HEK293 (cell line): ENCODE data around the gene TUBG2.

ENCODE experiments used
- OSR2 ChIP-seq: fragments of 450-650 bp; formaldehyde crosslinking; IDR thresholded peaks from 2 replicates; pipeline ENCODE4 v1.5.1; 2016; ENCODE audit warnings: missing biosample characterization, missing genetic modification characterization
- SP3 ChIP-seq: fragments of 450-650 bp; formaldehyde crosslinking; IDR thresholded peaks from 2 replicates; pipeline ENCODE4 v1.5.1; 2016; ENCODE audit warnings: missing biosample characterization, missing genetic modification characterization
- YY1 ChIP-seq: fragments of 450-650 bp; formaldehyde crosslinking; IDR thresholded peaks from 2 replicates; pipeline ENCODE4 v1.5.1; 2018; ENCODE audit warnings: missing biosample characterization, missing genetic modification characterization
- YY2 ChIP-seq: fragments of 450-650 bp; formaldehyde crosslinking; IDR thresholded peaks from 2 replicates; pipeline ENCODE4 v1.5.1; 2016; ENCODE audit warnings: missing biosample characterization, missing genetic modification characterization
- ZEB2 ChIP-seq: fragments of 450-650 bp; formaldehyde crosslinking; IDR thresholded peaks from 2 replicates; pipeline ENCODE4 v1.5.1; 2016; ENCODE audit warnings: missing biosample characterization, missing genetic modification characterization
- ZNF132 ChIP-seq: fragments of 450-650 bp; formaldehyde crosslinking; IDR thresholded peaks from 2 replicates; pipeline ENCODE4 v1.5.1; 2017; ENCODE audit warnings: missing biosample characterization, missing genetic modification characterization, borderline replicate concordance
- ZNF133 ChIP-seq: fragments of 450-650 bp; formaldehyde crosslinking; IDR thresholded peaks from 2 replicates; pipeline ENCODE4 v1.5.1; 2016; ENCODE audit warnings: missing biosample characterization, missing genetic modification characterization
- ZNF335 ChIP-seq: fragments of 450-650 bp; formaldehyde crosslinking; conservative IDR thresholded peaks from 2 replicates; pipeline ENCODE4 v1.5.1; 2016; ENCODE audit warnings: missing biosample characterization, missing genetic modification characterization
- ZNF423 ChIP-seq: fragments of 450-650 bp; formaldehyde crosslinking; IDR thresholded peaks from 2 replicates; pipeline ENCODE4 v1.5.1; 2016; ENCODE audit warnings: missing biosample characterization, missing genetic modification characterization
- ZNF560 ChIP-seq: fragments of 450-650 bp; formaldehyde crosslinking; IDR thresholded peaks from 2 replicates; pipeline ENCODE4 v1.5.1; 2017; ENCODE audit warnings: missing biosample characterization, missing genetic modification characterization, borderline replicate concordance
- ZNF624 ChIP-seq: fragments of 450-650 bp; formaldehyde crosslinking; IDR thresholded peaks from 2 replicates; pipeline ENCODE4 v1.5.1; 2017; ENCODE audit warnings: missing biosample characterization, missing genetic modification characterization
- ZNF670 ChIP-seq: fragments of 450-650 bp; formaldehyde crosslinking; IDR thresholded peaks from 2 replicates; pipeline ENCODE4 v1.5.1; 2016; ENCODE audit warnings: missing biosample characterization, missing genetic modification characterization, low read depth
- ZNF747 ChIP-seq: fragments of 450-650 bp; formaldehyde crosslinking; IDR thresholded peaks from 2 replicates; pipeline ENCODE4 v1.5.1; 2016; ENCODE audit warnings: missing biosample characterization, missing genetic modification characterization
- ZSCAN16 ChIP-seq: fragments of 450-650 bp; formaldehyde crosslinking; IDR thresholded peaks from 2 replicates; pipeline ENCODE4 v1.5.1; 2016; ENCODE audit warnings: missing biosample characterization, missing genetic modification characterization
- TF ChIP-seq, protein P1 (sequence below): fragments of 450-650 bp; formaldehyde crosslinking; IDR thresholded peaks from 2 replicates; pipeline ENCODE4 v1.5.0; 2017; ENCODE audit warnings: missing biosample characterization, missing genetic modification characterization, borderline replicate concordance
- TF ChIP-seq, protein P2 (sequence below): fragments of 450-650 bp; formaldehyde crosslinking; optimal IDR thresholded peaks from 2 replicates; pipeline ENCODE3; 2016; ENCODE audit warnings: missing biosample characterization, mild to moderate bottlenecking, missing genetic modification characterization
- TF ChIP-seq, protein P3 (sequence below): fragments of 450-650 bp; IDR thresholded peaks from 2 replicates; pipeline ENCODE4 v1.5.1; 2018; ENCODE audit warnings: missing biosample characterization, mild to moderate bottlenecking, missing genetic modification characterization
- TF ChIP-seq, protein P4 (sequence below): fragments of 450-650 bp; formaldehyde crosslinking; IDR thresholded peaks from 2 replicates; pipeline ENCODE4 v1.5.1; 2016; ENCODE audit warnings: missing biosample characterization, missing genetic modification characterization
- TF ChIP-seq, protein P5 (sequence below): fragments of 450-650 bp; formaldehyde crosslinking; conservative IDR thresholded peaks from 2 replicates; pipeline ENCODE4 v1.5.1; 2016; ENCODE audit warnings: low read depth, missing biosample characterization, missing genetic modification characterization
- TF ChIP-seq, protein P6 (sequence below): sonication (generic); formaldehyde crosslinking; IDR thresholded peaks from 2 replicates; pipeline ENCODE4 v1.8.1; 2022; ENCODE audit warnings: mild to moderate bottlenecking, moderate library complexity, missing genetic modification reagents
- TF ChIP-seq, protein P7 (sequence below): fragments of 450-650 bp; formaldehyde crosslinking; IDR thresholded peaks from 2 replicates; pipeline ENCODE4 v1.5.1; 2016; ENCODE audit warnings: missing biosample characterization, missing genetic modification characterization
- TF ChIP-seq, protein P8 (sequence below): fragments of 450-650 bp; formaldehyde crosslinking; IDR thresholded peaks from 2 replicates; pipeline ENCODE4 v1.5.1; 2016; ENCODE audit warnings: missing biosample characterization, missing genetic modification characterization

Gene TUBG2

DNA sequence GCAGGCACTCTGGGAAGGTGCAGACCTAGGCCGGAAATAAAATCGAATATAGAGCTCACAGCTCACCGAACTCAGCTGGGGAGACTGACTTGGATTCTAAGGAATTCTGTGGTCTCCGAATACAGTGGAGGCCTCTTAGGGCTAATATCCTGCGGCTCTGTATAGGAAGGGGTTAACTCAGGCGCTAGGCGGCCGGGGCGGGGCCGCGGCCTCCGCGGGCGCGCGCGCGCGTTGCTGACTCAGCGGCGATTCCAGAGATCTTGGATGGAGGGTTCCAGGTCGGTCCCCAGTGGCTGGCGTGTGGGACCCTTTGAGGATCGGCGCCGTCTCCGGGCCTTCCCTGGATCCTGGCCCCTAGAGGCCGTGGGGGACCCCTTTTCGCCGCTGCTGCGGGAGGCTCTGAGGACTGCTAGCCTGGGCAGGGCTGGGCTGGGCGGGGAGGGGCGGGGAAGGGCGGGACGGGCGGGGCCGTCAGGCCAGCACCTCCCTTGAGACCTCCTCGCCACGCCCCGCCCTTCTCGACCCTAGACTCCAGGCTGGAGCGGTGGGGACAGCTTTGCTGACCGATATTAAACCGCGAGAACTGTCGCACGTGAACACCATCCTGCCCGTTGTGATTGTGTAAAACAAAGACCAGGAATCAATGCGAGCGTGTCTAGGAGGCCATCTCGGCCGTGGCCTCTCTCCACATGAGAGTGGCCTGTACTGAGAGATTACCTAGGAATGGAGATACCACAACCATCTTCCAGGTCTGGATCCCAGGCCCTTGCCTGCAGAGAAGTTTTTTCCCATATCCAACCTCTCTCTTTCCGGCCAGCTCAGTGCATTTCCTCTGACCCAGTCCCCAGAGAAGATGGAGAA lies 19.1 kb downstream of the TUBG2 start (continued):
- TF ChIP-seq, protein P1, sequence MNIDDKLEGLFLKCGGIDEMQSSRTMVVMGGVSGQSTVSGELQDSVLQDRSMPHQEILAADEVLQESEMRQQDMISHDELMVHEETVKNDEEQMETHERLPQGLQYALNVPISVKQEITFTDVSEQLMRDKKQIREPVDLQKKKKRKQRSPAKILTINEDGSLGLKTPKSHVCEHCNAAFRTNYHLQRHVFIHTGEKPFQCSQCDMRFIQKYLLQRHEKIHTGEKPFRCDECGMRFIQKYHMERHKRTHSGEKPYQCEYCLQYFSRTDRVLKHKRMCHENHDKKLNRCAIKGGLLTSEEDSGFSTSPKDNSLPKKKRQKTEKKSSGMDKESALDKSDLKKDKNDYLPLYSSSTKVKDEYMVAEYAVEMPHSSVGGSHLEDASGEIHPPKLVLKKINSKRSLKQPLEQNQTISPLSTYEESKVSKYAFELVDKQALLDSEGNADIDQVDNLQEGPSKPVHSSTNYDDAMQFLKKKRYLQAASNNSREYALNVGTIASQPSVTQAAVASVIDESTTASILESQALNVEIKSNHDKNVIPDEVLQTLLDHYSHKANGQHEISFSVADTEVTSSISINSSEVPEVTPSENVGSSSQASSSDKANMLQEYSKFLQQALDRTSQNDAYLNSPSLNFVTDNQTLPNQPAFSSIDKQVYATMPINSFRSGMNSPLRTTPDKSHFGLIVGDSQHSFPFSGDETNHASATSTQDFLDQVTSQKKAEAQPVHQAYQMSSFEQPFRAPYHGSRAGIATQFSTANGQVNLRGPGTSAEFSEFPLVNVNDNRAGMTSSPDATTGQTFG (tag by site-specific recombination), result no peak
- no peak for TF ChIP-seq ZNF747 (tag by site-specific recombination)
- peak; percentile 54; the same call in 1 of the 2 replicates for TF ChIP-seq ZNF423 (tag by site-specific recombination)
- no peak for TF ChIP-seq ZNF624 (tag by site-specific recombination)
- TF ChIP-seq, protein P2, sequence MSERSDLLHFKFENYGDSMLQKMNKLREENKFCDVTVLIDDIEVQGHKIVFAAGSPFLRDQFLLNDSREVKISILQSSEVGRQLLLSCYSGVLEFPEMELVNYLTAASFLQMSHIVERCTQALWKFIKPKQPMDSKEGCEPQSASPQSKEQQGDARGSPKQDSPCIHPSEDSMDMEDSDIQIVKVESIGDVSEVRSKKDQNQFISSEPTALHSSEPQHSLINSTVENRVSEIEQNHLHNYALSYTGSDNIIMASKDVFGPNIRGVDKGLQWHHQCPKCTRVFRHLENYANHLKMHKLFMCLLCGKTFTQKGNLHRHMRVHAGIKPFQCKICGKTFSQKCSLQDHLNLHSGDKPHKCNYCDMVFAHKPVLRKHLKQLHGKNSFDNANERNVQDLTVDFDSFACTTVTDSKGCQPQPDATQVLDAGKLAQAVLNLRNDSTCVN (tag by site-specific recombination), result peak; percentile 81
- TF ChIP-seq OSR2 (tag by site-specific recombination), result no peak
- TF ChIP-seq, protein P3, sequence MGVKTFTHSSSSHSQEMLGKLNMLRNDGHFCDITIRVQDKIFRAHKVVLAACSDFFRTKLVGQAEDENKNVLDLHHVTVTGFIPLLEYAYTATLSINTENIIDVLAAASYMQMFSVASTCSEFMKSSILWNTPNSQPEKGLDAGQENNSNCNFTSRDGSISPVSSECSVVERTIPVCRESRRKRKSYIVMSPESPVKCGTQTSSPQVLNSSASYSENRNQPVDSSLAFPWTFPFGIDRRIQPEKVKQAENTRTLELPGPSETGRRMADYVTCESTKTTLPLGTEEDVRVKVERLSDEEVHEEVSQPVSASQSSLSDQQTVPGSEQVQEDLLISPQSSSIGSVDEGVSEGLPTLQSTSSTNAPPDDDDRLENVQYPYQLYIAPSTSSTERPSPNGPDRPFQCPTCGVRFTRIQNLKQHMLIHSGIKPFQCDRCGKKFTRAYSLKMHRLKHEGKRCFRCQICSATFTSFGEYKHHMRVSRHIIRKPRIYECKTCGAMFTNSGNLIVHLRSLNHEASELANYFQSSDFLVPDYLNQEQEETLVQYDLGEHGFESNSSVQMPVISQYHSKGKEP (tag by site-specific recombination), result peak; percentile 62
- TF ChIP-seq, protein P4, sequence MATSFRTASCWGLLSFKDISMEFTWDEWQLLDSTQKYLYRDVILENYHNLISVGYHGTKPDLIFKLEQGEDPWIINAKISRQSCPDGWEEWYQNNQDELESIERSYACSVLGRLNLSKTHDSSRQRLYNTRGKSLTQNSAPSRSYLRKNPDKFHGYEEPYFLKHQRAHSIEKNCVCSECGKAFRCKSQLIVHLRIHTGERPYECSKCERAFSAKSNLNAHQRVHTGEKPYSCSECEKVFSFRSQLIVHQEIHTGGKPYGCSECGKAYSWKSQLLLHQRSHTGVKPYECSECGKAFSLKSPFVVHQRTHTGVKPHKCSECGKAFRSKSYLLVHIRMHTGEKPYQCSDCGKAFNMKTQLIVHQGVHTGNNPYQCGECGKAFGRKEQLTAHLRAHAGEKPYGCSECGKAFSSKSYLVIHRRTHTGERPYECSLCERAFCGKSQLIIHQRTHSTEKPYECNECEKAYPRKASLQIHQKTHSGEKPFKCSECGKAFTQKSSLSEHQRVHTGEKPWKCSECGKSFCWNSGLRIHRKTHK, result no peak
- TF ChIP-seq ZNF133 (tag by site-specific recombination), result no peak
- no peak for TF ChIP-seq ZSCAN16 (tag by site-specific recombination)
- TF ChIP-seq, protein P5, sequence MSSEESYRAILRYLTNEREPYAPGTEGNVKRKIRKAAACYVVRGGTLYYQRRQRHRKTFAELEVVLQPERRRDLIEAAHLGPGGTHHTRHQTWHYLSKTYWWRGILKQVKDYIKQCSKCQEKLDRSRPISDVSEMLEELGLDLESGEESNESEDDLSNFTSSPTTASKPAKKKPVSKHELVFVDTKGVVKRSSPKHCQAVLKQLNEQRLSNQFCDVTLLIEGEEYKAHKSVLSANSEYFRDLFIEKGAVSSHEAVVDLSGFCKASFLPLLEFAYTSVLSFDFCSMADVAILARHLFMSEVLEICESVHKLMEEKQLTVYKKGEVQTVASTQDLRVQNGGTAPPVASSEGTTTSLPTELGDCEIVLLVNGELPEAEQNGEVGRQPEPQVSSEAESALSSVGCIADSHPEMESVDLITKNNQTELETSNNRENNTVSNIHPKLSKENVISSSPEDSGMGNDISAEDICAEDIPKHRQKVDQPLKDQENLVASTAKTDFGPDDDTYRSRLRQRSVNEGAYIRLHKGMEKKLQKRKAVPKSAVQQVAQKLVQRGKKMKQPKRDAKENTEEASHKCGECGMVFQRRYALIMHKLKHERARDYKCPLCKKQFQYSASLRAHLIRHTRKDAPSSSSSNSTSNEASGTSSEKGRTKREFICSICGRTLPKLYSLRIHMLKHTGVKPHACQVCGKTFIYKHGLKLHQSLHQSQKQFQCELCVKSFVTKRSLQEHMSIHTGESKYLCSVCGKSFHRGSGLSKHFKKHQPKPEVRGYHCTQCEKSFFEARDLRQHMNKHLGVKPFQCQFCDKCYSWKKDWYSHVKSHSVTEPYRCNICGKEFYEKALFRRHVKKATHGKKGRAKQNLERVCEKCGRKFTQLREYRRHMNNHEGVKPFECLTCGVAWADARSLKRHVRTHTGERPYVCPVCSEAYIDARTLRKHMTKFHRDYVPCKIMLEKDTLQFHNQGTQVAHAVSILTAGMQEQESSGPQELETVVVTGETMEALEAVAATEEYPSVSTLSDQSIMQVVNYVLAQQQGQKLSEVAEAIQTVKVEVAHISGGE (tag by site-specific recombination), result no peak; the same call in 1 of the 2 replicates
- no peak for TF ChIP-seq ZNF560 (tag by site-specific recombination)
- TF ChIP-seq, protein P6, sequence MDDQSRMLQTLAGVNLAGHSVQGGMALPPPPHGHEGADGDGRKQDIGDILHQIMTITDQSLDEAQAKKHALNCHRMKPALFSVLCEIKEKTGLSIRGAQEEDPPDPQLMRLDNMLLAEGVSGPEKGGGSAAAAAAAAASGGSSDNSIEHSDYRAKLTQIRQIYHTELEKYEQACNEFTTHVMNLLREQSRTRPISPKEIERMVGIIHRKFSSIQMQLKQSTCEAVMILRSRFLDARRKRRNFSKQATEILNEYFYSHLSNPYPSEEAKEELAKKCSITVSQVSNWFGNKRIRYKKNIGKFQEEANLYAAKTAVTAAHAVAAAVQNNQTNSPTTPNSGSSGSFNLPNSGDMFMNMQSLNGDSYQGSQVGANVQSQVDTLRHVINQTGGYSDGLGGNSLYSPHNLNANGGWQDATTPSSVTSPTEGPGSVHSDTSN (CRISPR knock-in tag), result no peak
- no peak for TF ChIP-seq ZNF132
- peak; percentile 75 for TF ChIP-seq SP3 (tag by site-specific recombination)
- TF ChIP-seq, protein P7, sequence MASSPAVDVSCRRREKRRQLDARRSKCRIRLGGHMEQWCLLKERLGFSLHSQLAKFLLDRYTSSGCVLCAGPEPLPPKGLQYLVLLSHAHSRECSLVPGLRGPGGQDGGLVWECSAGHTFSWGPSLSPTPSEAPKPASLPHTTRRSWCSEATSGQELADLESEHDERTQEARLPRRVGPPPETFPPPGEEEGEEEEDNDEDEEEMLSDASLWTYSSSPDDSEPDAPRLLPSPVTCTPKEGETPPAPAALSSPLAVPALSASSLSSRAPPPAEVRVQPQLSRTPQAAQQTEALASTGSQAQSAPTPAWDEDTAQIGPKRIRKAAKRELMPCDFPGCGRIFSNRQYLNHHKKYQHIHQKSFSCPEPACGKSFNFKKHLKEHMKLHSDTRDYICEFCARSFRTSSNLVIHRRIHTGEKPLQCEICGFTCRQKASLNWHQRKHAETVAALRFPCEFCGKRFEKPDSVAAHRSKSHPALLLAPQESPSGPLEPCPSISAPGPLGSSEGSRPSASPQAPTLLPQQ, result peak; percentile 99
- no peak for TF ChIP-seq ZEB2 (tag by site-specific recombination)
- no peak for TF ChIP-seq ZNF670
- TF ChIP-seq YY1, result no peak; the same call in 1 of the 2 replicates
- TF ChIP-seq, protein P8, sequence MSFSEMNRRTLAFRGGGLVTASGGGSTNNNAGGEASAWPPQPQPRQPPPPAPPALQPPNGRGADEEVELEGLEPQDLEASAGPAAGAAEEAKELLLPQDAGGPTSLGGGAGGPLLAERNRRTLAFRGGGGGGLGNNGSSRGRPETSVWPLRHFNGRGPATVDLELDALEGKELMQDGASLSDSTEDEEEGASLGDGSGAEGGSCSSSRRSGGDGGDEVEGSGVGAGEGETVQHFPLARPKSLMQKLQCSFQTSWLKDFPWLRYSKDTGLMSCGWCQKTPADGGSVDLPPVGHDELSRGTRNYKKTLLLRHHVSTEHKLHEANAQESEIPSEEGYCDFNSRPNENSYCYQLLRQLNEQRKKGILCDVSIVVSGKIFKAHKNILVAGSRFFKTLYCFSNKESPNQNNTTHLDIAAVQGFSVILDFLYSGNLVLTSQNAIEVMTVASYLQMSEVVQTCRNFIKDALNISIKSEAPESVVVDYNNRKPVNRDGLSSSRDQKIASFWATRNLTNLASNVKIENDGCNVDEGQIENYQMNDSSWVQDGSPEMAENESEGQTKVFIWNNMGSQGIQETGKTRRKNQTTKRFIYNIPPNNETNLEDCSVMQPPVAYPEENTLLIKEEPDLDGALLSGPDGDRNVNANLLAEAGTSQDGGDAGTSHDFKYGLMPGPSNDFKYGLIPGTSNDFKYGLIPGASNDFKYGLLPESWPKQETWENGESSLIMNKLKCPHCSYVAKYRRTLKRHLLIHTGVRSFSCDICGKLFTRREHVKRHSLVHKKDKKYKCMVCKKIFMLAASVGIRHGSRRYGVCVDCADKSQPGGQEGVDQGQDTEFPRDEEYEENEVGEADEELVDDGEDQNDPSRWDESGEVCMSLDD, result no peak
- TF ChIP-seq ZNF335 (tag by site-specific recombination), result peak; percentile 14
- TF ChIP-seq YY2 (tag by site-specific recombination), result no peak
